ENCODE data around the gene LGR4.

LGR4 gene

GRCh38 chr11:27472398-27473016, at the start of gene LGR4:
Gene LGR4, minus strand, starts transcription at chr11:27472790. Its CDS starts 488 bp downstream, at chr11:27472302.
- DNase-seq: peak; percentile 98

- no peak for DNase-seq
Observed at GRCh38 chr11:27520226-27520625, 47.6 kb upstream of the LGR4 start.

GRCh38 chr11:27518518-27518917, 45.9 kb upstream of the LGR4 start:
- DNase-seq: no peak

GRCh38 chr11:27517490-27517889, 44.9 kb upstream of the LGR4 start:
- DNase-seq: peak; percentile 22

GRCh38 chr11:27514558-27514957, 42.0 kb upstream of the LGR4 start:
- no peak for DNase-seq

GRCh38 chr11:27514076-27514475, 41.5 kb upstream of the LGR4 start:
- no peak for DNase-seq

- DNase-seq: no peak
Observed at GRCh38 chr11:27513389-27513788, 40.8 kb upstream of the LGR4 start.

GRCh38 chr11:27512238-27512637, 39.6 kb upstream of the LGR4 start:
- DNase-seq: no peak

GRCh38 chr11:27509908-27510307, 37.3 kb upstream of the LGR4 start:
- DNase-seq: no peak

GRCh38 chr11:27507557-27508322, 35.1 kb upstream of the LGR4 start:
- no peak for DNase-seq

- DNase-seq: peak; percentile 98
Observed at GRCh38 chr11:27506200-27507182, 33.9 kb upstream of the LGR4 start, which contains the start of gene LIN7C. Gene LIN7C, minus strand, starts transcription at chr11:27506769. Its CDS starts 17 bp downstream, at chr11:27506752.

- DNase-seq: no peak
Observed at GRCh38 chr11:27505781-27506180, 33.2 kb upstream of the LGR4 start.

GRCh38 chr11:27504205-27504604, 31.6 kb upstream of the LGR4 start:
- DNase-seq: no peak

- no peak for DNase-seq
Observed at GRCh38 chr11:27501100-27501499, 28.5 kb upstream of the LGR4 start.

GRCh38 chr11:27497911-27498310, 25.3 kb upstream of the LGR4 start:
- no peak for DNase-seq

GRCh38 chr11:27497284-27497866, 24.8 kb upstream of the LGR4 start:
- DNase-seq: peak; percentile 54

GRCh38 chr11:27496461-27496860, 23.9 kb upstream of the LGR4 start:
- DNase-seq: no peak

- DNase-seq: no peak
Observed at GRCh38 chr11:27495710-27496300, 23.2 kb upstream of the LGR4 start.

GRCh38 chr11:27489092-27489491, 16.5 kb upstream of the LGR4 start:
- DNase-seq: no peak

- DNase-seq: no peak
Observed at GRCh38 chr11:27487706-27488105, 15.1 kb upstream of the LGR4 start.

- peak; percentile 75 for DNase-seq
Observed at GRCh38 chr11:27485930-27486773, 13.6 kb upstream of the LGR4 start.
